Upper lobe of right lung (tissue), 1 donor: Measurements from ENCODE around the gene FOXP1. TPM values are rescaled to one million over a fixed set of nuclear protein-coding genes. Genes with fewer than 3 reads are reported as not detected.
A peak's percentile ranks its signal among the peaks of the same experiment; 100 is the strongest.

Experiments
- ATAC-seq: fragments of 200-7000 bp; cut with Tn5 transposase; one replicate; pipeline ENCODE4 v1.9.1; 2020; ENCODE audit warnings: mild to moderate bottlenecking, moderate library complexity
- DNase-seq: peaks from one replicate; pipeline ENCODE4 v3.0.0-alpha.2; 2020
- H3K27ac ChIP-seq: fragments of 200-600 bp; one replicate; pipeline ENCODE4 v1.8.0; 2022
- H3K27me3 ChIP-seq: fragments of 200-600 bp; one replicate; pipeline ENCODE4 v1.8.0; 2022; ENCODE audit warnings: mild to moderate bottlenecking
- H3K36me3 ChIP-seq: fragments of 200-600 bp; one replicate; pipeline ENCODE4 v1.8.0; 2022
- H3K4me1 ChIP-seq: fragments of 200-600 bp; one replicate; pipeline ENCODE4 v1.8.0; 2022
- H3K4me3 ChIP-seq: fragments of 200-600 bp; one replicate; pipeline ENCODE4 v1.8.0; 2022; ENCODE audit warnings: mild to moderate bottlenecking
- H3K9me3 ChIP-seq: fragments of 200-600 bp; one replicate; pipeline ENCODE4 v1.8.0; 2022
- CTCF ChIP-seq: fragments of 200-600 bp; IDR thresholded peaks from one replicate; pipeline ENCODE4 v1.8.0; 2022; ENCODE audit warnings: antibody characterized with exemption
- intact Hi-C: fragments of 100-400 bp; cut with DNase I; formaldehyde crosslinking; loops from one replicate; pipeline ENCODE4 v1.11.0; 2022
- total RNA-seq: library from RNA; stranded (reverse); fragmentation: NEBNext Ultra II Directional; extraction: Animal tissue kit (Norgen Biotek cat#: 25700); gene quantifications from one replicate; pipeline ENCODE4 v1.2.1, GENCODE V29; 2021
- donor health status: DM: no; HTN: yes; CAD: no; lungs with severe emphysema.

Gene FOXP1
- total RNA-seq, 1 donor from 2014 or later: 140 TPM

GRCh38 chr3:71318458-71318827 lies 265.1 kb downstream of the FOXP1 start:
- peaks cover 19% of the 10 kb centered on the region for H3K4me1 ChIP-seq
- no peaks in the 10 kb centered on the region for H3K9me3 ChIP-seq
- no peaks in the 10 kb centered on the region for H3K36me3 ChIP-seq
- peak overlapping the region; percentile 65 for H3K27ac ChIP-seq
- intact Hi-C loops: no loop called here
- H3K4me3 ChIP-seq: no peak overlapping the region
- H3K27me3 ChIP-seq: no peaks in the 10 kb centered on the region
- DNase-seq (no peak), ATAC-seq (peak; percentile 53)
- TF ChIP-seq CTCF: no peak

- Histone ChIP-seq H3K9me3 (no peaks in the 10 kb centered on the region), H3K27me3 (no peaks in the 10 kb centered on the region), H3K4me1 (peaks cover 19% of the 10 kb centered on the region), H3K36me3 (no peaks in the 10 kb centered on the region), H3K4me3 (no peak overlapping the region), H3K27ac (peak overlapping the region; percentile 65)
- ATAC-seq (peak; percentile 45), DNase-seq (no peak)
- no peak for TF ChIP-seq CTCF
- intact Hi-C loops: no loop called here
These were observed 265.6 kb downstream of the FOXP1 start for GRCh38 chr3:71317749-71318457.

DNA sequence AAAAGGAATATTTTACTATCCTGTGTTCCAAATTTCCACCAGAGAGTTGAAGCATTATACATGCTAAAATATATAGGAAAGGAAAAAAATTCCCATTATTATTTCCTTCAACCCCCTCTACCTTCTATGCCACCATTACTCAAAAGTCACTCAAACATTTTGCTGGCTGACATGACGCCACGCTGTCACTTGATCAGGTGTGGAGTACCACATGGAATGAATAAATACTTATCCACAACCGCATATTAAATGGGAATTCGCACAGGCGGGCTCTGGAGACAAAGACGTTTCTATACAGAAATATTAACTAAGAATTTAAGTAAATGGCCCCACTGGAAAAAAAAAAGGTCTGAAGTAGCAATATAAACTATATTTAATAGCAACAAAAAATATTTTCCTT lies 266.4 kb downstream of the FOXP1 start:
- peaks cover 19% of the 10 kb centered on the region for H3K4me1 ChIP-seq
- ATAC-seq: peak; percentile 55
- DNase-seq: no peak
- H3K4me3 ChIP-seq: no peak overlapping the region
- H3K9me3 ChIP-seq: no peaks in the 10 kb centered on the region
- H3K27ac ChIP-seq: peak overlapping the region; percentile 65
- no peaks in the 10 kb centered on the region for H3K27me3 ChIP-seq
- TF ChIP-seq CTCF: no peak
- H3K36me3 ChIP-seq: no peaks in the 10 kb centered on the region
- intact Hi-C loops: no loop called here

DNA sequence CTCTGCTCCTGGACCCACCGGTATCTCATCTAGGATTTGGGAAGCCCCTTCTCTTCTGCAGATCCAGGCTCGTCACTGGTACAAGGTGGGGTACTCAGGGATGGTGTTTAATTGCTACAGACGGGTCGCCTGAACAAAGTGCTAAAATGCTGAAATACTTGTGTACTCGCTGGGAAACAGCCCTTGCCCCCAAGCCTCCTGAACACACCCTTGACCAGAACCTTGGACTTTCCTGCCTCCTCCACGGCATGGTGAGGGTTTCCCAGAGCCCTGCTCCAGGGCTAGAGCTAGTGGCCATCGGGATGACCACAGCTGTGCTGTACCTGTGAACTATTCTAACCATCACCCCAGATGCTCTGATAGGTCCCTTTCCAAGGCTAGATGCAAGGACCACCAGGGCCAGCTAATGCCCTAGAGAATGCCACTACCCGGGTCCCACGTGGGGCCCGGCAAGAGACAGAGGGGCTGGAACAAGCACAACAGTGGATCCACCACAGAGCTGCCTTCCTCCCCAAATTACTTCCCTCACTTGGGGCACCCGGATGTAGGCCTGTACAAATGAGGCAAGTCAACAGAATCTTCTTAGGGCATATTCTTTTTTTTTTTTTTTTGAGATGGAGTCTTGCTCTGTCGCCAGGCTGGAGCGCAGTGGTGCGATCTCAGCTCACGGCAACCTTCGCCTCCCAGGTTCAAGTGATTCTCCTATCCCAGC lies 267.3 kb downstream of the FOXP1 start:
- Histone ChIP-seq H3K27me3 (no peaks in the 10 kb centered on the region), H3K9me3 (no peaks in the 10 kb centered on the region), H3K4me3 (no peak overlapping the region), H3K27ac (peak overlapping the region; percentile 65), H3K36me3 (no peaks in the 10 kb centered on the region), H3K4me1 (peaks cover 26% of the 10 kb centered on the region)
- ATAC-seq: peak; percentile 17
- no peak for TF ChIP-seq CTCF
- no peak for DNase-seq
- intact Hi-C loops: no loop called here

- Histone ChIP-seq H3K27me3 (no peaks in the 10 kb centered on the region), H3K4me3 (no peak overlapping the region), H3K9me3 (no peaks in the 10 kb centered on the region), H3K27ac (peak overlapping the region; percentile 34), H3K36me3 (no peaks in the 10 kb centered on the region), H3K4me1 (peaks cover 29% of the 10 kb centered on the region)
- DNase-seq (no peak), ATAC-seq (peak; percentile 25)
- intact Hi-C loops: no loop called here
- TF ChIP-seq CTCF: no peak
These were observed 268.1 kb downstream of the FOXP1 start for GRCh38 chr3:71315431-71315830.
